HepG2 (cell line): ENCODE data around the gene TNFAIP1. TPM values are rescaled to one million over a fixed set of nuclear protein-coding genes. Genes with fewer than 3 reads are reported as not detected.
A peak's percentile ranks its signal among the peaks of the same experiment; 100 is the strongest.

Experiments
- AGO1 ChIP-seq: fragments of 200-400 bp; formaldehyde crosslinking; IDR thresholded peaks from 2 replicates; pipeline ENCODE4 v1.6.1; 2017; ENCODE audit warnings: mild to moderate bottlenecking, low read depth, low read length, moderate library complexity; ENCODE audit not compliant: poor library complexity, severe bottlenecking
- AGO2 ChIP-seq: fragments of 200-400 bp; formaldehyde crosslinking; optimal IDR thresholded peaks from 2 replicates; pipeline ENCODE3; 2017; ENCODE audit warnings: mild to moderate bottlenecking, low read depth, low read length, moderate library complexity
- BCL3 ChIP-seq: sonication (generic); formaldehyde crosslinking; IDR thresholded peaks from 2 replicates; pipeline ENCODE4 v1.5.1; 2020; ENCODE audit warnings: mild to moderate bottlenecking, missing genetic modification reagents, moderate library complexity
- CCDC6 ChIP-seq: sonication (generic); formaldehyde crosslinking; IDR thresholded peaks from 2 replicates; pipeline ENCODE4 v1.8.1; 2022; ENCODE audit warnings: mild to moderate bottlenecking, missing genetic modification reagents, moderate library complexity
- HES4 ChIP-seq: sonication (generic); formaldehyde crosslinking; IDR thresholded peaks from 2 replicates; pipeline ENCODE4 v1.9.0; 2021; ENCODE audit warnings: mild to moderate bottlenecking, missing genetic modification reagents, borderline replicate concordance
- HNRNPL ChIP-seq: fragments of 200-400 bp; formaldehyde crosslinking; IDR thresholded peaks from 2 replicates; pipeline ENCODE4 v1.6.1; 2017; ENCODE audit warnings: mild to moderate bottlenecking, low read depth, low read length
- NCOR1 ChIP-seq: fragments of 200-600 bp; sonication (generic); IDR thresholded peaks from 2 replicates; pipeline ENCODE4 v1.7.0; 2017; ENCODE audit warnings: antibody characterized with exemption, low read length, borderline replicate concordance
- NR2F6 ChIP-seq, 2 experiments: IDR thresholded peaks; 2 replicates each; pipeline ENCODE4 v1.6.1; 2016; ENCODE audit warnings: antibody characterized with exemption in 1 of 2, mild to moderate bottlenecking in 1 of 2
- RBM39 ChIP-seq: fragments of 200-400 bp; formaldehyde crosslinking; IDR thresholded peaks from one replicate; pipeline ENCODE4 v1.6.1; 2018; ENCODE audit warnings: antibody characterized with exemption, mild to moderate bottlenecking, low read depth, low read length; ENCODE audit not compliant: poor library complexity, severe bottlenecking
- RERE ChIP-seq: IDR thresholded peaks from 2 replicates; pipeline ENCODE4 v1.6.1; 2016; ENCODE audit warnings: low read depth, missing genetic modification reagents, missing compliant biosample characterization
- RXRA ChIP-seq: sonication (generic); formaldehyde crosslinking; IDR thresholded peaks from 2 replicates; pipeline ENCODE4 v1.5.1; 2020; ENCODE audit warnings: missing genetic modification reagents
- SIX4 ChIP-seq: sonication (generic); formaldehyde crosslinking; IDR thresholded peaks from 2 replicates; pipeline ENCODE4 v1.4.0; 2020; ENCODE audit warnings: missing genetic modification reagents
- SRSF9 ChIP-seq: fragments of 200-400 bp; formaldehyde crosslinking; IDR thresholded peaks from 2 replicates; pipeline ENCODE4 v1.6.1; 2018; ENCODE audit warnings: borderline replicate concordance, mild to moderate bottlenecking, low read depth, low read length; ENCODE audit not compliant: insufficient read depth, poor library complexity, severe bottlenecking
- TOE1 ChIP-seq: sonication (generic); formaldehyde crosslinking; IDR thresholded peaks from 2 replicates; pipeline ENCODE4 v1.4.0; 2020; ENCODE audit warnings: mild to moderate bottlenecking, missing genetic modification reagents
- ZBTB1 ChIP-seq: sonication (generic); formaldehyde crosslinking; IDR thresholded peaks from 2 replicates; pipeline ENCODE4 v1.4.0; 2020; ENCODE audit warnings: missing genetic modification reagents, borderline replicate concordance
- ZBTB38 ChIP-seq: sonication (generic); formaldehyde crosslinking; IDR thresholded peaks from 2 replicates; pipeline ENCODE4 v1.5.1; 2020; ENCODE audit warnings: mild to moderate bottlenecking, missing genetic modification reagents
- ZC3H13 ChIP-seq: sonication (generic); formaldehyde crosslinking; IDR thresholded peaks from 2 replicates; pipeline ENCODE4 v1.8.1; 2023; ENCODE audit warnings: mild to moderate bottlenecking, missing genetic modification reagents, moderate library complexity
- ZFP82 ChIP-seq: sonication (generic); formaldehyde crosslinking; IDR thresholded peaks from 2 replicates; pipeline ENCODE4 v1.5.1; 2020; ENCODE audit warnings: mild to moderate bottlenecking, missing genetic modification reagents, borderline replicate concordance
- ZFP91 ChIP-seq: sonication (generic); formaldehyde crosslinking; IDR thresholded peaks from 2 replicates; pipeline ENCODE4 v1.9.0; 2022; ENCODE audit warnings: missing genetic modification reagents, mild to moderate bottlenecking, borderline replicate concordance
- ZNF180 ChIP-seq: sonication (generic); formaldehyde crosslinking; IDR thresholded peaks from 2 replicates; pipeline ENCODE4 v1.4.0; 2020; ENCODE audit warnings: low read depth, missing genetic modification reagents, borderline replicate concordance
- ZNF7 ChIP-seq: IDR thresholded peaks from 2 replicates; pipeline ENCODE4 v1.6.1; 2016; ENCODE audit warnings: missing biosample characterization, missing genetic modification reagents
- polyA plus RNA-seq, 8 experiments: library from polyadenylated mRNA; depleted of rRNA in 3 of 8; stranded (reverse) in 7 of 8; unstranded in 1 of 8; fragments of >200 nt; fragmentation: Illumina TruSeq in 4 of 8; extraction: Trizol in 4 of 8; gene quantifications; 2 replicates each; pipeline versions ENCODE4 v1.2.1 to v1.2.3, GENCODE V29; 2011 to 2016; ENCODE audit warnings: low read depth in 4 of 8, missing spikeins in 1 of 8, mixed read lengths in 1 of 8; ENCODE audit not compliant: insufficient read depth in 1 of 8
- total RNA-seq, 5 experiments: library from RNA; depleted of rRNA; stranded (reverse); fragments of >200 nt; fragmentation: Illumina TruSeq; extraction: Trizol; gene quantifications; 2 replicates each; pipeline ENCODE4 v1.2.3, GENCODE V29; 2016; ENCODE audit warnings: low read depth in 1 of 5

The TNFAIP1 gene
- total and polyA plus RNA-seq, 2 of the 13 experiments (the other 11 are each of a cell fraction or from before 2014, with no cell fraction given), result 17.5 to 40.6 TPM

GRCh38 chr17:28368306-28368831 lies 32.8 kb downstream of the TNFAIP1 start (continued):
- TF ChIP-seq HNRNPL (no peak), ZNF180 (CRISPR knock-in tag) (no peak), RERE (CRISPR knock-in tag) (peak; percentile 76), ZFP82 (CRISPR knock-in tag) (0 out of 2 replicates have a peak, but pooled peaks have one; percentile 52), ZFP91 (peak; percentile 79), SRSF9 (no peak), ZNF7 (CRISPR knock-in tag) (no peak), ZC3H13 (CRISPR knock-in tag) (0 out of 2 replicates have a peak, but pooled peaks have one; percentile 79), CCDC6 (CRISPR knock-in tag) (0 out of 2 replicates have a peak, but pooled peaks have one; percentile 32), BCL3 (CRISPR knock-in tag) (no peak), ZBTB38 (no peak), NCOR1 (peak; percentile 99), ZBTB1 (no peak), AGO1 (no peak), RBM39 (no peak), AGO2 (no peak), HES4 (CRISPR knock-in tag) (no peak), RXRA (CRISPR knock-in tag) (peak; percentile 89; the same call in 1 of the 2 replicates), NR2F6 (IDR thresholded peaks at IDR 0.05) (peak; percentile 94), NR2F6 (CRISPR knock-in tag; IDR thresholded peaks at IDR 0.05) (peak; percentile 97), TOE1 (no peak), SIX4 (peak; percentile 63)
